ENCODE measurements around the gene DGKI. TPM values are rescaled to one million over a fixed set of nuclear protein-coding genes. Genes with fewer than 3 reads are reported as not detected.
"Not testable (repeated sequence)": the region's sequence is repeated elsewhere in the genome, so short reads cannot be mapped to it uniquely, and the experiment has no call there.

The DGKI gene
- total RNA-seq, 1 donor from 2014 or later, result 10.1 TPM

DNA sequence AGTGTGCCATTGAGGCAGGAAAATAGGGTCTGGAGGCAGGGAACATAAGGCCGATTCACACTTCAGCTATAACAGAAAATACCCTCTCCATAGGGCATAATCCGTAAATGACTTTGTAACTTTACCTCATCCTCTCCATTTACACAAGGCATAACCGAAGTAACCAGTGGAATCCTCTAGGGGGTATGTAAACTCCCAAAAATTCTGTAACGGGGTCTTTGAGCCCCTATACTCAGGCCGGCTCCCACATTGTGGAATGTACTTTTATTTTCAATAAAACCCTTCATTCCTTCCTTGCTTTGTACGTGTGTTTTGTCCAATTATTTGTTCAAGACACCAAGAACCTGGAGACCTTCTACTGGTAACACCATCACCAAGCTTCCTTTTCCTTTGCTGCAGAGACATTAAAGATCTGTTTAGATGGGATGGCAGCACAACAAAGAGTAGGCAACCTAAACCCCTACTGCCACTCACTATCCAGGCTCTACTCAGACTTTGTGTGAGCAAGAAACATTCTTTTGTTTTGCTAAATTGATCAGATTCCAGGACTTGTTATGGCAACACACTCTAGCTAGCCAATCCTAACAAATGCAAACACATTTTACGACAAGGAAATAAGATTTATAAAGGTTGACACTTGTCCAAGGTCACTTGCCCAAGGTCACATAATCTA lies 99.3 kb downstream of the DGKI start:
- no peak for DNase-seq (ENCODE audit: low spot score)

- DNase-seq (ENCODE audit: low spot score), result no peak
Measured at GRCh38 chr7:137743021-137743420, 103.8 kb downstream of the DGKI start.

GRCh38 chr7:137742051-137742450 lies 104.7 kb downstream of the DGKI start:
- DNase-seq (ENCODE audit: low spot score), result no peak

DNA sequence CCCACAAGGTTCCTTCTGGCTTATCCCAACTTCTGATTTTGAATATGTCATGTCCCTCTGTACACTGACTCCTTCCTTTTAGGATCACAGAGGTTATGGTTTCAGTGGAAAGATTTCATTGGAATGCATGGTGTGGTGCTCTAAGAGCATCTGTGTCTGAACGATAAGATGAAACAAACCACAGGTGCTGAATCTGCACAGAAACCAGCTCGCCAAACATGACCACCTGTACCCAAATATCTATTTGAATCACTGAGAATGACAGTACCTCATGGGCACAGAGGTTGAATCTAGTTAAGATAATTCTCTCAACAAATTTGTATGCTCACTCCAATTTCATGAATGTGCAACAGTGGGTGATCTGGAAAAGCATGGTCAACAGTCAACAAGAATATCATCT lies 105.3 kb downstream of the DGKI start:
- no peak for DNase-seq (ENCODE audit: low spot score)

DNA sequence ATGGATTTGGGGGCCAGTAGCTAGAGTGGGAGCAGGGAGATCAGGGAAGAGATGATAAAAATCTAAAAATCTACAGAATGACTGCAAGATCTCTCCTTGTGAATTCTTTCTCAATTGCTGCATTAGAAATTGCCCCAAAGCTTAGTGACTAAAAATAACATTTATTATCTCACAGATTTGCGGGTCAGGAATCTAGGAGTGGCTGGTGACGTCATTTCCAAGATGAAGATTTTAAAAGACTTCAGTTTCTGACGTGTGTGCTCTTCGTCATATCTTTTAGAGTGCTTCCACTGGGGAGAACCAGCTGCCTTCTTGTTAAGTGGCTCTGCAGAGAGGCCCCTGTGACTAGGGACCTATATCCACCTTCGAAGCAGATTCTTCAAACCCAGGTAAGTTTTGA lies 112.6 kb downstream of the DGKI start:
- DNase-seq (ENCODE audit: low spot score), result no peak

DNA sequence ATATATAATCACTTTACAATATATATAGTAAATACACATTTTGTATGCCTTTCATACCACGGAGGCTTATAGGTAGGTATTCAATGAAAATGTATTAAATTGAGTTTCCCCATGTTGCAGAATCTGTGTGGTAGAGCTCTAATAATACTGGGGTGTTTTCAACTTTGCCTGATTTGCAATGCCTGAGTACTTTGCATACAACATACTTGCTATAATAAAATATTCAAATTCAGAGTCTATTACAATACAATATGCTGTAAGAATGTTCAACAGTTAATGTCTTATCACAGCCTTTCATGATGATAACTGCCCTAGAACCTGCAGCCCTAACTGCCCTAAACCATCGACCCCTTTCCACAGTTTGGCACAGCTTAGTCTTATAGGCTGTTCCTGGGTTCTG lies 114.6 kb downstream of the DGKI start:
- no peak for DNase-seq (ENCODE audit: low spot score)

DNA sequence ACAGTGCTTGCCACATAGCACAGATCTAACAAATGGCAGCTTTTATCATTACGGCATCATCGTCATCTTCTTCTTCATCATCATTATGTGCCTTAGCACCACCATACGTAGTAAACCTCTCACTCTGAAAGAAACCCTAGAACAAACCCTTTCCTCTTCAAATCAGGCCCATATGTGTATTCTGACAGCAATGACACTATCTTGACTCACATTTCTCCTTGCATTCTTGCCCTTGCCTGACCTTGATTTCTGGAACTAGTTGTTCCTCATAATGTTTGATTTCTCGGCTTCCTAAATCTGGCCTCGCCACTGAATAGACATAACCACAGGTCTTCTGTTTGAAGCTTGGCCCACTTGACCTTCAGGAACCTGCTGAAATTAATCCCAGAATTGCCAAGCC lies 115.3 kb downstream of the DGKI start:
- DNase-seq (ENCODE audit: low spot score), result no peak

DNA sequence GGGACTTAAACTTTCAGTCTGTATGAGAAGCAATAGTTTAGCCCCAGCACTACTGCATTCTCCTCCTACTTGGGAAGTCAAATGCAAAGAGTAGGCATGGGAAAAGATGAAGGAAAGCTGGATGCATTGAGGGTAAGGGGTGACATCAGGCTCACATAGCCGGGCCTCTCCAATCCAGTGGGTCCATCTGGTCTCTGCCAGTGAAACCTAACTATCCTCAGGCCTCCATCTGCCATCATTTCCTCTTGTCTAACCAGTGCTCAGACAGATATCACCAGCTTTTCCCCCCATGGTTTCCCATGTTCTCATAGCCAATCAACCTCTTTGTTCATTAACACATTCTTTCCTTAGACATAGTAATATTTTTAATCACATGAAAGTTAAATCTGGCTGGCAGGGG lies 118.3 kb downstream of the DGKI start:
- DNase-seq (ENCODE audit: low spot score), result no peak

GRCh38 chr7:137727413-137727812 lies 119.4 kb downstream of the DGKI start:
- DNase-seq (ENCODE audit: low spot score), result no peak

DNA sequence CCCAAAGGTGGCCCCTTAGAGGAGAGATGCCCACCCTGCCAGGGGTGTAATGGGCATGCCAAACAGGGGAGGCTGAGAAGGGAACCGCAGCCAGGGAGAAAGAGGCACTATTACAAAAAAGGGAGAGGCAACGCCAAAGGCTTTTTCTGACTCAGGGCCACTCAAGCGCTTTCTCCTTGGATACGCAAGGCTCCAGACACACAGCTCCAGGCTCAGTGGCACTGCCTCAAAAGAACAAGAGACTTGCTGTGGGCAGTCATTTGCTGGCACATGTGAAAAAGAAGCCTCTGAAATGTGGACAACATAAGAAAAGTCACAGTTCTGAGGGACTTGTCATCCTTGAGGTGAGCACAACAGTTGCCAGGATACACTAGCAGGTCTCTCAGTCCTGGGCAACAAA lies 128.4 kb downstream of the DGKI start:
- DNase-seq (ENCODE audit: low spot score), result no peak

DNA sequence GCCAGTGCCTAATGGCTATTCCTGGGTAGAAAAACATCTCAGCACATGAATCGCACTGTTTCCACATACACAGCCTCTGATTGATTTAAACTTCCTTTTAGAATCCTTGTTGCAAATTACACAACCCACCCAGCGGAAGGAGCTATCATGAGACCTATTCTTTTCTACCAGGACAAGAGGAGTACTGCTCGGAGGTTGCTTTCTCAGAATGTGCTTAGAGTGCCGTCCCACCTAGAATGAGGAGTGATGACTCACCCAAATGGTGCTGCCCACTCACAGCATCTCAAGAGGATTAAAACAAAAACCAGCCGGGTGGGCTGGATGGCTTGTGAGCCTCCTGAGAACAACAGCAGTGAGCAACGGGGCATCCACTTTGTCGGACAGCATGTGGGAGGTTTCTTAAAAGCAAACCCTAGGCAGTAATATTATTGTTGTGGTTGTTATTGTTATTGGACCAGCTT lies 128.9 kb downstream of the DGKI start:
- DNase-seq (ENCODE audit: low spot score), result no peak

DNA sequence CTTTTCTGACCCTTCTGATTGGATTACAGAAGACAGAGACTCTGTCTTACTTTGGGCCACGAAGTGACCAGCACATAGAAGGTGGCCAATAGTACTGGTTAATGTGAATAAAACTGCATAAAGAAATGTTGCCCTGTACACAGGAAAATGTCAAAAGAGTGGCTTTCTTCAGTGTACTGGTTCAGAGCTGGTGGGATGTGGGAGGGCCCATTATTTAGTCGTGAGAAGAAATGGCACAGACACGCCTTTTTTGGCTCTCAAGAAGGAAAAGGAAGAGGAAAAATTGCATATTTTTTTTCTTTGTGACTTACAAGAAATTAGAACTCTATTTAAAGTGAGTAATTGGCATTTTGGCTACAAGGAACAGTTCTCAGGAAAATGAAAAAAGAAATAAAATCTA lies 129.7 kb downstream of the DGKI start:
- no peak for DNase-seq (ENCODE audit: low spot score)

- DNase-seq (ENCODE audit: low spot score), result no peak
Measured at GRCh38 chr7:137716061-137716460, 130.7 kb downstream of the DGKI start.

- DNase-seq (ENCODE audit: low spot score), result no peak
Measured at GRCh38 chr7:137715533-137715932, 131.2 kb downstream of the DGKI start.

GRCh38 chr7:137715121-137715520 lies 131.7 kb downstream of the DGKI start:
- no peak for DNase-seq (ENCODE audit: low spot score)

- not testable (repeated sequence) for DNase-seq (ENCODE audit: low spot score)
Measured at GRCh38 chr7:137706330-137706729, 140.4 kb downstream of the DGKI start.

DNA sequence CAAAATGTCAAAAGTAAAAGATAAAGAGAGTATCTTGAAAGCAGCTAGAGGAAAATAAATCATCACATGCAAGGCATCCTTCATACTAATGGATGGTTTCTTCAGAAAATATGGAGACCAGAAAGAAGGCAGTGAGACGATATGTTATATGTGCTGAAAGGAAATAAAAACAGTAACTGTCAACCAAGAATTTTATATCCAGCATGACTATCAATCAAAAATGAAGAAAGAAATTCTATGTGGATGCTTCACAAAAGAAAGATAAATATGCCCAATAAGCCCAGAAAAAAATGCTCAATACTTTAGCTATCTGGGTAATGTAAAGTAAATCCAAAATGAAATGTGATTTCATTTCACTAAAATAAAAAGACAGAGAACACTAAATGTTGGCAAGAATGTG lies 142.1 kb downstream of the DGKI start:
- no peak for DNase-seq (ENCODE audit: low spot score)

DNA sequence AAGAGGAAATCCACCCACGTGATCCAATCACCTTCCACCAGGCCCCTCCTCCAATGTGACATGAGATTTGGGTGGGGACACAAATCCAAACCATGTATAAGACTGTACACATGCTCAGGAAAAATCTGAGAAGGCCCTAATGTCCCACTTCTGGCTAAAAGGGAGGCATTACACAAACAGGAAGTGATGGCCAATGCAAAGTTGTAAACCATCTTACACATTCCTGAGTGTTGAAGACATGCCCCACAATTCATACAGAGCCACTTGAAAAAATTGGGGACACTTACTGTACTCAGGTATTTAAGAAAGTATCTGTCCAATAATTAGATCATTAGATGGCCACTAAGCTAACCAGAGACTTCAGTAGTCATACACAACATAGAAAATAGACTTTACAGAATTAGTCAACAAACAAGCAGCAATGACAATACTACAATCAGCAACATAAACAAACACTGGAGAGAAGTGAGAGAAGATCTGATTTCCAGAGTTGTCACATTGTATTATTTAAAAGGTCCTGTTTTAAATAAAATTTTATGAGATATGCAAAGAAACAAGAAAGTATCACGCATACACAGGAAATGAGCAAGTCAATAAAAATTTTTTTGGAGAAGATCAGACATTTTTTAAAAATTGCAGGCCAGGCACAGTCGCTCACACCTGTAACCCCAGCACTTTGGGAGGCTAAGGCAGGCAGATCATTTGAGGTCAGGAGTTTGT lies 143.3 kb downstream of the DGKI start:
- DNase-seq (ENCODE audit: low spot score), result no peak

- DNase-seq (ENCODE audit: low spot score), result no peak
Measured at GRCh38 chr7:137696988-137697387, 149.8 kb downstream of the DGKI start.

DNA sequence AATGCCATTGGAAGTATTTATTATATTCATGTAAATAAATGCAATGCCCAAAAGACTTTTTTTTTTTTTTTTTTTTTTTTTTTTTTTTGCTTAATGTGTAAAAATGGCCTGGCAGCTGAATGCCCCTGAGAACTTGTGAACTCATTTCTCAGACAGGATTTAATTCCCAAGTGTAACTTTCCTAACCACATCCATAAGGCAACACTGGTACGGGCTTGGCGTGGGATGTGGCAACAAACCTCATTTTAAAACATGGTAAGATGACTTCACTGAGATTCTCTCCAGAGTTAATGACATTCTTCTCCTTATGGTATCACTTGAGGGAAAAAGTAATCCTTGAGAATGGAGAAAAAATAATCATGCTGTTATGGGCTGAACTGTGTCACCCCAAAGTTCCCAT lies 150.4 kb downstream of the DGKI start:
- no peak for DNase-seq (ENCODE audit: low spot score)

DNA sequence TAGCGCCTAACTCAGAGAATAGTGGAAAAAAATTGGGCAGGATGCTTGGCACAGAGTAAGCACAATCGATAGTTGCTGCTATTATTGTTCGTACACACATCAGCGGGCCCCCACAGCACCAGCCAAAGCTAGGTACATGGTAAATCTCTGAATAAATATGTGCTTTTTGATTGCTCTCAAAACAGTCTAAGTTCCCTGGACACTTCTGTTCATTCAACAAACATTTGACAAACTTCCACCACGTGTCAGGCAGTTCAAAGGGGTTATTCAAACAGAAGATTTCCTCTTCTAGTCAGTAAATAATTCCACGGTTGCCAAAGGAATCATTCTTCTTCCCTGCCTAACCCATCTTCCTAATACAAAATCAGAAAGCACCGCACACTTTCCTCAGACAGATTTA lies 150.8 kb downstream of the DGKI start:
- DNase-seq (ENCODE audit: low spot score), result no peak

DNA sequence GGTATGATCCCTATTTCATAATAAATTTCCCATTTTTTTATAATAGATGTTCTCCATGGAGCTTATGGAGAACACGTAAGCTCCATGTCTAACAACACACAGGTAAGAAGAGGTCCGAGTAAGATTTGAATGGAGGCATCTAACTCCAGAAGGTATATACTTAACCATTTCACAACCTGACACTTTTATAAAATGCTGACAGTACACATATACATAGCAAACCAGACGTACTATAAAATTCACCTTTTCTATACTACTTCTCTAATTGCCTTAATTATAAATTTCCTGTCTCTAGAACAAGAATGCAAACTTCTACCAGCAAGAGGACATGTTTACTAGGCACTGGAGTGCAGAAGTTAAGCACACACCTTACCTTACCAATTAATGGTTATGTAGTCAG lies 151.3 kb downstream of the DGKI start:
- no peak for DNase-seq (ENCODE audit: low spot score)

DNA sequence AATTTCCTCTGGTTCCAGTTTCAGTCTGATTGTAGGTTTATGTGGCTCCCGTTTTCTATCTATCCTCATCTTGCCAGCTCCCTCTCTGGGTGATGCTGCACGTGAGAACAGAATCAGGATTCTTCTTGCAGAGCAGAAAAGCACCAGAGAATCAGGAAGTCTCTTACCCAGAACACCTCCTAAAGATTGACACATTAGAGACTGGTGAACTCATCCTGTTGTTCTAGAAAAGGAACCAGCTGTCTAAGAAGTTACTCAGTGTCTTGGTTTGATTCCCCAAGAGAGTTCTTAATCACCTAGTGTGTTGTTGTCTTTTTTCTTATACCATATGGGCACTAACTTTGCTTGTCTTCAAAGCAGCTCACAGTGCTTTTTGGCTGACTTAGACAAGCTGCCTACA lies 152.4 kb downstream of the DGKI start:
- no peak for DNase-seq (ENCODE audit: low spot score)

Measured in mesenteric fat pad (tissue), 1 donor.